ENCODE measurements around the gene ZNF816. TPM values are rescaled to one million over a fixed set of nuclear protein-coding genes. Genes with fewer than 3 reads are reported as not detected.

The ZNF816 gene
- total RNA-seq (2022): 16.5 and 17.5 TPM in 2 replicates
- percentile 86 among the genes with signal in this experiment for Bru-seq, nascent RNA
- BruChase-seq, experiment 1, labeled RNA remaining after a 6-hour chase: percentile 83 among the genes with signal in this experiment
- percentile 91 among the genes with signal in this experiment for BruChase-seq, experiment 2, labeled RNA remaining after a 2-hour chase
- long read RNA-seq, transcript ZNF816-206 (4 exons, 2,504 nt): major isoform, 6 of 10 reads
- long read RNA-seq, partial matches to known transcripts: 0 of 10 reads
- long read RNA-seq, other reads (novel, unspliced or antisense): 0 of 10 reads

GRCh38 chr19:52962394-52963246 is at the start of gene ZNF816:
Gene ZNF816, minus strand, starts transcription at chr19:52962881. Its CDS starts 6,792 bp downstream, at chr19:52956089.
- BruUV-seq (replicated peaks): no TSS peak
- intact Hi-C loops (cut with micrococcal nuclease; ENCODE audit: unreplicated experiment): loop anchor here (5.0 kb wide), 1 partner anchor 40 kb away; the partner anchor contains the start of gene ZNF888

GRCh38 chr19:53012006-53012405 is 49.3 kb upstream of the ZNF816 start:
- no peaks in the 10 kb centered on the region for H3K4me1 Mint-ChIP-seq (ENCODE audit: low read depth, unreplicated experiment)
- BruUV-seq (replicated peaks): no TSS peak
- intact Hi-C loops (cut with micrococcal nuclease; ENCODE audit: unreplicated experiment): no loop called here
- peaks cover 25% of the 10 kb centered on the region for H3K9me3 Mint-ChIP-seq (ENCODE audit: low read depth, unreplicated experiment)
- H3K4me3 Mint-ChIP-seq (ENCODE audit: low read depth, unreplicated experiment): no peak overlapping the region
- CTCF ChIA-PET: no interaction called here
- no peak for TF ChIP-seq CTCF (IDR thresholded peaks at IDR 0.05; ENCODE audit: unreplicated experiment)
- no peak for DNase-seq
- H3K36me3 Mint-ChIP-seq (ENCODE audit: insufficient read depth, unreplicated experiment): no peaks in the 10 kb centered on the region
- H3K27me3 Mint-ChIP-seq (ENCODE audit: unreplicated experiment): no peaks in the 10 kb centered on the region
- H3K27ac Mint-ChIP-seq (ENCODE audit: unreplicated experiment): no peak overlapping the region

More at GRCh38 chr19:52962394-52963246, at the start of gene ZNF816:
- Mint-ChIP-seq H3K4me3 (ENCODE audit: low read depth, unreplicated experiment) (peak within 1 kb of the TSS; percentile 95), H3K27me3 (ENCODE audit: unreplicated experiment) (no peaks in the 10 kb centered on the region), H3K36me3 (ENCODE audit: insufficient read depth, unreplicated experiment) (peaks cover 41% of the 10 kb centered on the region), H3K4me1 (ENCODE audit: low read depth, unreplicated experiment) (no peaks in the 10 kb centered on the region), H3K27ac (ENCODE audit: unreplicated experiment) (peak within 1 kb of the TSS; percentile 86), H3K9me3 (ENCODE audit: low read depth, unreplicated experiment) (peaks cover 14% of the 10 kb centered on the region)
- no peak for TF ChIP-seq CTCF (IDR thresholded peaks at IDR 0.05; ENCODE audit: unreplicated experiment)
- CTCF ChIA-PET: interaction anchor here (0.7 kb wide), 1 partner anchor 77 kb away, joined by 4 read pairs; no protein-coding TSS in a partner anchor
- DNase-seq: peak; percentile 97

GRCh38 chr19:53010494-53010893 is 47.8 kb upstream of the ZNF816 start:
- H3K4me1 Mint-ChIP-seq (ENCODE audit: low read depth, unreplicated experiment): no peaks in the 10 kb centered on the region
- no peak for DNase-seq
- CTCF ChIA-PET: no interaction called here
- H3K27ac Mint-ChIP-seq (ENCODE audit: unreplicated experiment): no peak overlapping the region
- H3K27me3 Mint-ChIP-seq (ENCODE audit: unreplicated experiment): no peaks in the 10 kb centered on the region
- no peaks in the 10 kb centered on the region for H3K36me3 Mint-ChIP-seq (ENCODE audit: insufficient read depth, unreplicated experiment)
- intact Hi-C loops (cut with micrococcal nuclease; ENCODE audit: unreplicated experiment): no loop called here
- H3K4me3 Mint-ChIP-seq (ENCODE audit: low read depth, unreplicated experiment): no peak overlapping the region
- peaks cover 26% of the 10 kb centered on the region for H3K9me3 Mint-ChIP-seq (ENCODE audit: low read depth, unreplicated experiment)
- no TSS peak for BruUV-seq (replicated peaks)
- TF ChIP-seq CTCF (IDR thresholded peaks at IDR 0.05; ENCODE audit: unreplicated experiment): no peak

GRCh38 chr19:53008061-53008778 is 45.5 kb upstream of the ZNF816 start:
- Mint-ChIP-seq H3K27ac (ENCODE audit: unreplicated experiment) (no peak overlapping the region), H3K27me3 (ENCODE audit: unreplicated experiment) (no peaks in the 10 kb centered on the region), H3K36me3 (ENCODE audit: insufficient read depth, unreplicated experiment) (no peaks in the 10 kb centered on the region), H3K9me3 (ENCODE audit: low read depth, unreplicated experiment) (peaks cover 26% of the 10 kb centered on the region), H3K4me3 (ENCODE audit: low read depth, unreplicated experiment) (no peak overlapping the region), H3K4me1 (ENCODE audit: low read depth, unreplicated experiment) (no peaks in the 10 kb centered on the region)
- intact Hi-C loops (cut with micrococcal nuclease; ENCODE audit: unreplicated experiment): no loop called here
- TF ChIP-seq CTCF (IDR thresholded peaks at IDR 0.05; ENCODE audit: unreplicated experiment): no peak
- BruUV-seq (replicated peaks): no TSS peak
- no peak for DNase-seq
- CTCF ChIA-PET: no interaction called here

Data from Calu3 (cell line).